ENCODE results near the gene SLC25A31. TPM values are rescaled to one million over a fixed set of nuclear protein-coding genes. Genes with fewer than 3 reads are reported as not detected.

The SLC25A31 gene
- polyA plus RNA-seq, 1 experiment = not detected

DNA sequence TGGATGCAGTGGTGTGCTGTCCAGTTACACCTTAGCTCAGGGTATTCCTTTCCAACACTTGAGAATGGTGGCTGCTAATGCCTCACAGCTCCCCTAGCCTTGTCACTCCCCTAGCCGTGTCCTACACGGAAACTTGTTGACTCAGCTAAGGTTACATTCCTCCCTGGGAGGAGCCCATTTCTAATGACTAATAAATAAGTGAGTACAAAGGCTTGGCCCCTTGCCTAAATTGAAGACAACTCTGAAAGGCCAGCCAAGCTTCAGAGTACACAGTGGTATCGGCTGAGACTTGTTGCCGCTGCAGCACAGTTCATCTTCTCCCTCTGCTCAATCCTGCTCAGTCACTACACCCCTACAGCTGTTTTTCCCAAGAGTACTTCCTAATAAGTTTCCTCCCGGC is 21.2 kb upstream of the SLC25A31 start:
- TF ChIP-seq CTCF (IDR thresholded peaks at IDR 0.05; ENCODE audit: low read depth, low read length) = no peak
- Histone ChIP-seq H3K27ac (ENCODE audit: low read depth, low read length) (no peak overlapping the region), H3K9me3 (ENCODE audit: control insufficient read depth, insufficient read depth, low read length) (no peaks in the 10 kb centered on the region), H3K27me3 (ENCODE audit: control insufficient read depth, insufficient read depth, low read length) (no peaks in the 10 kb centered on the region), H3K4me3 (ENCODE audit: low read depth, low read length) (no peak overlapping the region)
- POLR2A ChIA-PET = no interaction called here
- CTCF ChIA-PET = interaction anchor here (0.5 to 1.2 kb wide), 2 partner anchors 21 to 24 kb away, joined by 3 to 6 read pairs; no protein-coding TSS in a partner anchor
- DNase-seq (ENCODE audit: low read depth, low spot score) = peak; percentile 7

DNA sequence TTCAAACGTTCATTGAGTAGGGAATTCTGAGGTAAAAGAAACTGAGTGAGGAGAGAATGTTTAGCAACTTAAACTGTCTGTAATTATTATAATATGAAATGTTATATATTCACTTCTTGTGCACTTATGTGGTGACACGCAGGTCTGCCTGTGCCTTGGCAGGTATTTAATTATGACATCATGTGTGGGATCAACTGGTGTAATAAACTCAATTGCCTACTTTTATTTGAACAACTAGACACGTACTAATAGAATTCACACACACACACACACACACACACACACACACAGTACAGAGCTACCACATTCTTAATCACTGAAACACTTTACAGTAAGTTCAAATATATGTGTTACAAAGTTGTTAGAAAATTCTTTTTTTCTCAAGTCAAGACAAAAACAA is 20.7 kb upstream of the SLC25A31 start:
- Histone ChIP-seq H3K4me3 (ENCODE audit: low read depth, low read length) (no peak overlapping the region), H3K9me3 (ENCODE audit: control insufficient read depth, insufficient read depth, low read length) (no peaks in the 10 kb centered on the region), H3K27ac (ENCODE audit: low read depth, low read length) (no peak overlapping the region), H3K27me3 (ENCODE audit: control insufficient read depth, insufficient read depth, low read length) (no peaks in the 10 kb centered on the region)
- TF ChIP-seq CTCF (IDR thresholded peaks at IDR 0.05; ENCODE audit: low read depth, low read length) = no peak
- ChIA-PET POLR2A (no interaction called here), CTCF (interaction anchor here (1.2 kb wide), 1 partner anchor 23 kb away, joined by 6 read pairs; no protein-coding TSS in a partner anchor)
- DNase-seq (ENCODE audit: low read depth, low spot score) = no peak

DNA sequence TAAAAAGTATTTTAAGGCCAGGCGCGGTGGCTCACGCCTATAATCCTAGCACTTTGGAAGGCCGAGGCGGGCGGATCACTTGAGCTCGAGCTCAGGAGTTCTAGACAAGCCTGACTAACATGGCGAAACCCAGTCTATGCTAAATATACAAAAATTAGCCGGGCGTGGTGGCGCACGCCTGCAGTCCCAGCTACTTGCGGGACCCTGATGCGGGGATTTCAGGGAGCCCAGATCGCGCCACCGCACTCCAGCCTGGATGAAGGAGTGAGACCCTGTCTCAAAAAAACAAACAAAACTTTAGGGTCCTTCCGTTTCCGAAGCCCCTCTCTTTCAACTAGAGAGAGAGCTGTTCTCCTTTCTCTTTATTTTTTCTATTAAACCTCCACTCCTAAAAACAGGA is 1.2 kb downstream of the SLC25A31 start:
- no peak overlapping the region for H3K27ac ChIP-seq (ENCODE audit: low read depth, low read length)
- no peak for DNase-seq (ENCODE audit: low read depth, low spot score)
- peaks cover 3% of the 10 kb centered on the region; the same call in 1 of the 2 replicates for H3K9me3 ChIP-seq (ENCODE audit: control insufficient read depth, insufficient read depth, low read length)
- no peaks in the 10 kb centered on the region for H3K27me3 ChIP-seq (ENCODE audit: control insufficient read depth, insufficient read depth, low read length)
- no peak for TF ChIP-seq CTCF (IDR thresholded peaks at IDR 0.05; ENCODE audit: low read depth, low read length)
- ChIA-PET CTCF (interaction anchor here (1.8 to 5.5 kb wide), 7 partner anchors 12 to 144 kb away, joined by 5 to 201 read pairs (median 16); no protein-coding TSS in a partner anchor), POLR2A (no interaction called here)
- H3K4me3 ChIP-seq (ENCODE audit: low read depth, low read length) = no peak overlapping the region

- Histone ChIP-seq H3K27ac (ENCODE audit: low read depth, low read length) (no peak overlapping the region), H3K4me3 (ENCODE audit: low read depth, low read length) (peak overlapping the region; percentile 11; the same call in 1 of the 2 replicates), H3K9me3 (ENCODE audit: control insufficient read depth, insufficient read depth, low read length) (peaks cover 3% of the 10 kb centered on the region; the same call in 1 of the 2 replicates), H3K27me3 (ENCODE audit: control insufficient read depth, insufficient read depth, low read length) (no peaks in the 10 kb centered on the region)
- ChIA-PET POLR2A (interaction anchor here (1.3 kb wide), 1 partner anchor 100 kb away, joined by 3 read pairs; the partner anchor contains the start of gene INTU), CTCF (interaction anchor here (0.5 to 5.5 kb wide), 38 partner anchors 9 to 316 kb away, joined by 3 to 201 read pairs (median 5); partner anchors contain the start of genes ABHD18, INTU and MFSD8)
- peak; percentile 63 for TF ChIP-seq CTCF (IDR thresholded peaks at IDR 0.05; ENCODE audit: low read depth, low read length)
- peak; percentile 15 for DNase-seq (ENCODE audit: low read depth, low spot score)
Measured at GRCh38 chr4:127732623-127733328, 2.6 kb downstream of the SLC25A31 start.

GRCh38 chr4:127734976-127735375 is 4.8 kb downstream of the SLC25A31 start:
- no peaks in the 10 kb centered on the region for H3K27me3 ChIP-seq (ENCODE audit: control insufficient read depth, insufficient read depth, low read length)
- ChIA-PET POLR2A (no interaction called here), CTCF (interaction anchor here (0.6 to 5.5 kb wide), 2 partner anchors 129 to 1548 kb away, joined by 5 to 201 read pairs; no protein-coding TSS in a partner anchor)
- no peak overlapping the region for H3K4me3 ChIP-seq (ENCODE audit: low read depth, low read length)
- DNase-seq (ENCODE audit: low read depth, low spot score) = no peak
- H3K9me3 ChIP-seq (ENCODE audit: control insufficient read depth, insufficient read depth, low read length) = peaks cover 3% of the 10 kb centered on the region; the same call in 1 of the 2 replicates
- no peak for TF ChIP-seq CTCF (IDR thresholded peaks at IDR 0.05; ENCODE audit: low read depth, low read length)
- H3K27ac ChIP-seq (ENCODE audit: low read depth, low read length) = no peak overlapping the region

Measured in AG04450 (cell line).